ENCODE measurements around the gene PTPRT.

Gene PTPRT

DNA sequence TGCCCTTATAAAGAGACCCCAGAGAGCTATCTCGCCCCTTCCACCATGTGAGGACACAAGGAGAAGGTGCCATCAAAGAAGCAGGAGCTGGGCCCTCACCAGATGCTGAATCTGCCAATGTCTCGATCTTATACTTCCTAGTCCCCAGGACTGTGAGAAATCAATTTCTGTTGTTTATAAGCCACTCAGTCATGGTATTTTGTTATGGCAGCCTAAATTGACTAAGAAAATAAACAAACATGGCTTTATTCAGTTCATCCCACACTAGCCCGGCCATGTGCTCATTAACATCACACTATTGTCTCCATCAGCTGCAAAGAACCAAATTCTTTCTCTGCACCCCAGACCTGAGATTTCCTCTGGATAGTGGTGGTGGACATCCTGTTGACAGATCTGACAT, 302.4 kb downstream of the PTPRT start:
- TF ChIP-seq POLR2AphosphoS5 (IDR thresholded peaks at IDR 0.05; ENCODE audit: low read depth, low read length) = no peak
- no peak for TF ChIP-seq POLR2A (IDR thresholded peaks at IDR 0.05; ENCODE audit: low read depth, low read length)
- no peak for TF ChIP-seq TAF1 (IDR thresholded peaks at IDR 0.05; ENCODE audit: borderline replicate concordance, low read depth, low read length)
- FAIRE-seq = no peak

DNA sequence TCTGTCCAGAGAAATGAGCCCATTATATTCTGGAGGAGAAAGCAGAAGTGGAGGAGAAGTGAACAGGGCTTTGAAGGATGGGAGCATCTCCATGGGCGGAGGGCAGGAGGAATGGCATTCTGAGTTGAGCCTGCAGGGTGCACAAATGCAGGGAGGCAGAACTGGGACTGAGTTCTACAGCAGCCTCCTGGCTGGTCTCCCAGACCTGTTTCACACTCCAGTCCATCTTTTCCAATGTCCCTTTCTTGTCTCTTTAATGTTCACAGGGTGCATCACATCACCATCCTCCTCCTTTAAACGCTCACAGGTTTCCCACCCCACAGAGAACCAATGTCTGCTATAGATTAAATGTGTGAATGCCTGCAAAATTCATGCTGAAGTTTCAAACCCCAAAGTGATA, 302.9 kb downstream of the PTPRT start:
- no peak for FAIRE-seq

More for the DNA sequence above, 302.4 kb downstream of the PTPRT start:
- no peak for DNase-seq (ENCODE audit: insufficient read length)

DNA sequence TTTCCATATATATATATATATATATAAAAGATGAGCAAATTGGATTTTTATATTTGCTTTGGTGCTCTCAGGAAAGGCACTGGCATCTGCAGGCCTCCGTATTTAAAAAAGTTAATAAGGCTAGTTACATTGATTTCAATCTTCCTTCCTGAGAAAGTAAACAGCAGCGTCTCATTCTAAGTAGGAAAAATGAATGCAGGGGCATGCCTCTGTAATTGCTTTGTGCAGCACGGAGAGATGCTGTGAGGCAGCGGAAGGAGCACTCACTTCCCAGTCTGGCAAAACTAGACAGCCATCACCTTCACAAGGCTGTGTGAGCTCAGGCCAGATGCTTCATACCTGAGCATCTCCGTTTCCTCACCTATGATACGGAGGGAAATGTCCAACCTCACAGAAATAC, 303.7 kb downstream of the PTPRT start:
- DNase-seq (ENCODE audit: insufficient read length) (no peak), FAIRE-seq (no peak)
- TF ChIP-seq TAF1 (IDR thresholded peaks at IDR 0.05; ENCODE audit: borderline replicate concordance, low read depth, low read length) = no peak
- no peak for TF ChIP-seq POLR2AphosphoS5 (IDR thresholded peaks at IDR 0.05; ENCODE audit: low read depth, low read length)
- TF ChIP-seq POLR2A (IDR thresholded peaks at IDR 0.05; ENCODE audit: low read depth, low read length) = no peak

More for the DNA sequence above, 302.9 kb downstream of the PTPRT start:
- TF ChIP-seq POLR2A (IDR thresholded peaks at IDR 0.05; ENCODE audit: low read depth, low read length) (no peak), TAF1 (IDR thresholded peaks at IDR 0.05; ENCODE audit: borderline replicate concordance, low read depth, low read length) (no peak), POLR2AphosphoS5 (IDR thresholded peaks at IDR 0.05; ENCODE audit: low read depth, low read length) (no peak)
- no peak for DNase-seq (ENCODE audit: insufficient read length)

DNA sequence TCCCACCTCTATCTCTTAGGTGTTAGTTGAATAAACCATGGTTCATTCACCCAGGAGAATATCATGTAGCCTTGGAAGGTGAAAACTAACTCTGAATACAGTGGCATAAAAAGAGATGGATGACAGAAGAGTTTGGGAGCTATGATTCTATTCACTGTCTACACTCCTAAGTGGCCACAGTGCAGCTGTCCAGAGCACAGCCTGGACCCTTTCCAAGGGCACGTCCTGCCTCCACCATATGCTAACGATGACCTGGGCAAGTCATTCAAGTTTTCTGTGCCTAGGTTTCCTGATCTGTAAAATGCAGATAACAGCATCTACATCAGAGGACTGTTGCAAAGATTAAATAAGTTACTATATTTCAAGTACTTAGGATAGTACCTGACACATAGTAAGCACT, 314.1 kb downstream of the PTPRT start:
- FAIRE-seq (no peak), DNase-seq (ENCODE audit: insufficient read length) (no peak)
- TF ChIP-seq POLR2AphosphoS5 (IDR thresholded peaks at IDR 0.05; ENCODE audit: low read depth, low read length) = no peak
- no peak for TF ChIP-seq POLR2A (IDR thresholded peaks at IDR 0.05; ENCODE audit: low read depth, low read length)
- TF ChIP-seq TAF1 (IDR thresholded peaks at IDR 0.05; ENCODE audit: borderline replicate concordance, low read depth, low read length) = no peak

DNA sequence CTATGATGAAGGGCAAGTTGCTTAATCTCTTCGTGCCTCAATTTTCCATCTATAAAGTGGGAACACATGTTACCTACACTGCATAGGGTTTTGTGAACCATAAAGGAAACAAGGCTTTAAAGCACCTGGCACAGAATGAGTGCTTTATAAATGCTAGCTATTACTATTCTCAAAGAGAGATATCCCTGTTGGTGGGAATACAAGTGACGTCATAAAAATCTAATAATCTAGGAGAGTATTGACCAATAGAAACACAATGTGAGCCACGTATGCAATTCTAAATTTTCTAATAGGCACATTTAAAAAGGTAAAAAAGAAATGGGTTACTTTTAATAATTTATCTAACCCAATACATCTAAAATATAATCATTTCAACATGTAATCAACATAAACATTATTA, 316.4 kb downstream of the PTPRT start:
- DNase-seq (ENCODE audit: insufficient read length) (no peak), FAIRE-seq (no peak)
- TF ChIP-seq TAF1 (IDR thresholded peaks at IDR 0.05; ENCODE audit: borderline replicate concordance, low read depth, low read length) (no peak), POLR2A (IDR thresholded peaks at IDR 0.05; ENCODE audit: low read depth, low read length) (no peak), POLR2AphosphoS5 (IDR thresholded peaks at IDR 0.05; ENCODE audit: low read depth, low read length) (no peak)

DNA sequence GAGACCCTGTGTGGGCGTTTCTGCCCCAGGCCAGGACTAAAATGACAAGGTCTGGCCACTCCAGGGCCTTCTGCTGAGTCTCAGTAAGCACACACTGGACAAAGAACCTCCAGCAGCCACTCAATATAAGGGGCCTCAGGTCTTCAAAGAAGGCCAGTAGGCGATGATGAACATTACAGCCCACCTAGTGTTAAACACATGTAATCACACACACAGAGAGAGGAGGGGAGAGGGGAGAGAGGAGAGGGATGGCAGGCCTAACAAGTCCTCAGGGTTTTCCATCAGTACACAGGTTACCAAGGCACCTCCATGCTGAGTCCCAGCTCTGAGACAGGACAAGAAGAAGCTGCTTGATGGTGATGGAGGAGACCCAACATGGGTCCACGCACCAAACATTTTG, 325.6 kb downstream of the PTPRT start:
- DNase-seq (ENCODE audit: insufficient read length) (no peak), FAIRE-seq (no peak)
- no peak for TF ChIP-seq POLR2AphosphoS5 (IDR thresholded peaks at IDR 0.05; ENCODE audit: low read depth, low read length)
- TF ChIP-seq POLR2A (IDR thresholded peaks at IDR 0.05; ENCODE audit: low read depth, low read length) = no peak
- no peak for TF ChIP-seq TAF1 (IDR thresholded peaks at IDR 0.05; ENCODE audit: borderline replicate concordance, low read depth, low read length)

DNA sequence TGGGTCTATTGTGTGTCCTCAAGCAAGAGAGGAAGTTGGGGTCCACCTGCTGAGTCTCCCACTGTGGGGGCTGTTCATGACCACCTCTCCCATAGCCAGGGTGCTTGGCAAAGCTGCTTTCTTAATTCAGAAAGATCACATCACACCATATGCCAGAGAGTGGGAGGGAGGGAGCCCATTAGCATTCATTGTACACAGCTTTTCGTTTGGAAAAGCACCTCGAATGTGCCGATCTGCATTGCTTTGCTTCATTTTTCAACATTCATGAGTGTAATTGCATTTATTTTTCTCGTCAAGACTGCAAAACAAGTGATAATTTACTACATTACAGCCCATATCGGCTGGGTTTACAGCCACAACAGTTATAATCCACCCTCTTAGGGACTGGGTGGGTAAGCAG, 327.3 kb downstream of the PTPRT start:
- TF ChIP-seq TAF1 (IDR thresholded peaks at IDR 0.05; ENCODE audit: borderline replicate concordance, low read depth, low read length) = no peak
- TF ChIP-seq POLR2AphosphoS5 (IDR thresholded peaks at IDR 0.05; ENCODE audit: low read depth, low read length) = no peak
- no peak for TF ChIP-seq POLR2A (IDR thresholded peaks at IDR 0.05; ENCODE audit: low read depth, low read length)
- FAIRE-seq = no peak

DNA sequence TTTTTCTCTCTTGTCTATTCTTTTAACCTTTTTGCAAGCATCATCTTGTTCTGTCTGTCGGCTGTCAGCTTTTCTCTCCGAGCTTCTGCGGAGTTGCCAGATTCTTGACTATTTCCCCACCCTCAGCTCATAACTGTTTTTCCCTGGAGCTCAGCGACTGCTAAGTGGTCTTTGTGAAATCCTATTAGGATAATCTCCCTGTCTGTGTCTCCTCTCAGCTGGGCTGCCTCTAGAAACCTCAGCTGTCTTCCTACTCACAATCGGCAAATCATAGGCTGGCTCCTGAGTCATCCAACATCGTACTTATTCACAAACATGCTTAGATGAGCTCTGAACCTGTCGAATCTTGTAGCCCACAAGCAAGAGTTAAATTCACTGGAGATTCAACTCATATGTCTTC, 332.3 kb downstream of the PTPRT start:
- FAIRE-seq = no peak
- TF ChIP-seq POLR2A (IDR thresholded peaks at IDR 0.05; ENCODE audit: low read depth, low read length) (no peak), POLR2AphosphoS5 (IDR thresholded peaks at IDR 0.05; ENCODE audit: low read depth, low read length) (no peak), TAF1 (IDR thresholded peaks at IDR 0.05; ENCODE audit: borderline replicate concordance, low read depth, low read length) (no peak)
- DNase-seq (ENCODE audit: insufficient read length) = no peak

More for the DNA sequence above, 327.3 kb downstream of the PTPRT start:
- no peak for DNase-seq (ENCODE audit: insufficient read length)

DNA sequence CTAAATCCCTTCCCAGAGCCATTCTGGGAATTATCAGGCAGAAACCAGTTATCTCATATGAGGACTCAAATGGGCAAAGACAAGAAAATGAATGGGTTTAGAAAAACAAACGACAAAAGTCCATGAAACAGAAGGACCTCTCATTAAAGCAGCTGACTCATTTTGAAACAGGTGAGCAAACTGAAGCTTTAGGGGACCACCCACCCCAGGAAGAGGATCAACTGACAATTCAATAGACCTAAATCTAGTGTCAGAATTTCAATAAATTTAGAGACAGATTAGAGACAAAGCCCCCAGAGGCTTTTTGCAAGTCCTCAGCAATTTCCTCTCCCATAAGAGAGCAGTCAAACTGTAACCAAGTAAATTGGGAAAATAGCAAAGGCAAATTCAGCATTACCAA, 333.8 kb downstream of the PTPRT start:
- DNase-seq (ENCODE audit: insufficient read length) = no peak
- no peak for TF ChIP-seq TAF1 (IDR thresholded peaks at IDR 0.05; ENCODE audit: borderline replicate concordance, low read depth, low read length)
- TF ChIP-seq POLR2AphosphoS5 (IDR thresholded peaks at IDR 0.05; ENCODE audit: low read depth, low read length) = no peak
- TF ChIP-seq POLR2A (IDR thresholded peaks at IDR 0.05; ENCODE audit: low read depth, low read length) = no peak
- no peak for FAIRE-seq

DNA sequence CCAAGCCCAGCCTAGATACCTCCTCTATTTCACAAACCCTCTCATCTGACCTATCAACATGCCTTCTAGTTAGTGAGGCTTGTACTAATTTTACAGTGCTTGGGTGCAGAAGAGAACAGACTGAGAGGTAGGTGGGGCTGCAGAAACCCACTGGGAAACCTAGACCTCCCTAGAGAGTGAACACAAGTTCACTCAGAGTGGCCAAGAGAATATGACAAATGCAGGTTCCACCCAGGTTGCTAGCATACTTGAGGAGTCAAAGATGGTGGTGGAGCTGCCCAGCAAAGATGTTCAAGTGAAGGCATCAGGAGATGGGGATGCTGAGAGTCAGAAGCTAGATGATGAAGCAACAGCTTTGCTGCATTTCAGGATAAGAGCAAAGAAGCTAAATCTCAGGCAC, 337.0 kb downstream of the PTPRT start:
- TF ChIP-seq POLR2AphosphoS5 (IDR thresholded peaks at IDR 0.05; ENCODE audit: low read depth, low read length) (no peak), TAF1 (IDR thresholded peaks at IDR 0.05; ENCODE audit: borderline replicate concordance, low read depth, low read length) (no peak), POLR2A (IDR thresholded peaks at IDR 0.05; ENCODE audit: low read depth, low read length) (no peak)
- DNase-seq (ENCODE audit: insufficient read length) = no peak
- no peak for FAIRE-seq

DNA sequence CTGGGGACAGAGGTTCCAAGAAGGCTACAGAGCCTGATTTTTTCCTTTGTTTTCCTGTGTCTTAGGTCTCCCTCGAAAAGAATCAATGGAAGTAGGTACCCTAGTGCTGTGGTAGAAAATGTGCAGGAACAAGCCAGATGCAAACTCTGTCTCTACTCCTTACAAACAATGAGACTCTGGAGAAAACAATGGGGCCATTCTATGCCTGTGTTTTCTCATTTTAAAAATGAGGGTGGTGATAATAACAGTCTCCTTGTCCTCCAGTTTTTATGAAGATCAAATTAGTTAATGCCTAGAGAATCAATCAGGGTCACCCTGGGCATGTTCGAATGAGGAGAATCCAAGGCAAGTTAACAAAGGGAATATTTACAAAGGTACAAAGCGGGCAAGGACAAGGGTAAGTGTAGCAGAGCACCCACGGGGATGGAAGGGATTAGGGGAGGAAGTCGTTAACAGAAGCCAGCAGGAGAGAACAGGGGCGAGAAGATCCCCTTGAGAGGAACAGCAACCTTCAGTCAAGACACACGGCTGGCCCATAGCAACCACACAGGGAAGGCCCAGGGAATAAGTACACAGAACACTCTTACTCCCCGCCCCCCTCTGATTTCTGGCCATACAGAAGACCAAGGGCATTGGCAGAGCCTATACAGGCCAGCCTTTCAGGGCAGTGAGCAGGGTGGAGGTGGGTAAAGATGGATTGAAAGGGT, 342.8 kb downstream of the PTPRT start:
- TF ChIP-seq POLR2A (IDR thresholded peaks at IDR 0.05; ENCODE audit: low read depth, low read length) = no peak
- no peak for TF ChIP-seq POLR2AphosphoS5 (IDR thresholded peaks at IDR 0.05; ENCODE audit: low read depth, low read length)
- no peak for TF ChIP-seq TAF1 (IDR thresholded peaks at IDR 0.05; ENCODE audit: borderline replicate concordance, low read depth, low read length)
- DNase-seq (ENCODE audit: insufficient read length) = no peak
- FAIRE-seq = no peak

DNA sequence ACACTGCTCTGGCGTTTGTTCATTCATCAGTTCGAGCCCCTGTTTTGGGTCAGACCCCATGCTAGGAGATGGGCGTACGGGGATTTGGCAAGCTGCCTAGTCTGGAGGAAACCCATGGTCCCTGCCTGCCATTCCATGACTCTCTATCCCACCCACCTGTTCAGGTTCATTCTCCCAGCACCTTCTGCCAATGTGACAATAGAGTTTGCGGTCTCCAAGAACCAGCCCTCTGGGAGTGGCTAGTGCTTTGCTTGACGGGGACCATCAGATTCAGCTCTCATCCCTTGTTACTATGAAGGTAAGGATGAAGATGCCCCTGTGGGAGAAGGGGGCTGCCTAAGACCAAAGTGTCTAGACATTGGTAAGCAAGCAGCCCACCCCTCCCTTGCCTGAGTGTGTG, 345.0 kb downstream of the PTPRT start:
- no peak for TF ChIP-seq POLR2AphosphoS5 (IDR thresholded peaks at IDR 0.05; ENCODE audit: low read depth, low read length)
- FAIRE-seq = no peak
- DNase-seq (ENCODE audit: insufficient read length) = no peak

Measured in GM12892 (cell line).